Measurements from ENCODE around the gene SPATA31D4.

DNA sequence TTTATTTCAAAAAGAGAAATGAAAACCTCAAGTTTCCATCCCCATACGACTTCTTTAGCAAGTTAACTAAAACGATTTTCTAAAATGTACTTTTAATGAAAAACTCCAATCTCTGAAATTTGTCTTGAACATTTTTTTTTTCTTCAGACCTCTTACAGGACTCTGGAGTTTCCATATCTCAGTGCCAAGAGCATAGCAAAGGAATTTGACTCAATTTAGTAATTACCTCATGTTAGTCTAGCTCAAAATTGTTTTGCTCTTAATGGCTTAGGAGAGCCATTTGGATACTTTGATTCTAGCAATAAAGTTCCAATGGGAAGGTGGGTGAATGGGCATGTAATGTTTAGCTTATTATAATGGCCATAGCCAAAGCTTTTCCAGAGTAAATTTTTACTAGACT lies 26.0 kb upstream of the SPATA31D4 start:
- TF ChIP-seq, protein P1, sequence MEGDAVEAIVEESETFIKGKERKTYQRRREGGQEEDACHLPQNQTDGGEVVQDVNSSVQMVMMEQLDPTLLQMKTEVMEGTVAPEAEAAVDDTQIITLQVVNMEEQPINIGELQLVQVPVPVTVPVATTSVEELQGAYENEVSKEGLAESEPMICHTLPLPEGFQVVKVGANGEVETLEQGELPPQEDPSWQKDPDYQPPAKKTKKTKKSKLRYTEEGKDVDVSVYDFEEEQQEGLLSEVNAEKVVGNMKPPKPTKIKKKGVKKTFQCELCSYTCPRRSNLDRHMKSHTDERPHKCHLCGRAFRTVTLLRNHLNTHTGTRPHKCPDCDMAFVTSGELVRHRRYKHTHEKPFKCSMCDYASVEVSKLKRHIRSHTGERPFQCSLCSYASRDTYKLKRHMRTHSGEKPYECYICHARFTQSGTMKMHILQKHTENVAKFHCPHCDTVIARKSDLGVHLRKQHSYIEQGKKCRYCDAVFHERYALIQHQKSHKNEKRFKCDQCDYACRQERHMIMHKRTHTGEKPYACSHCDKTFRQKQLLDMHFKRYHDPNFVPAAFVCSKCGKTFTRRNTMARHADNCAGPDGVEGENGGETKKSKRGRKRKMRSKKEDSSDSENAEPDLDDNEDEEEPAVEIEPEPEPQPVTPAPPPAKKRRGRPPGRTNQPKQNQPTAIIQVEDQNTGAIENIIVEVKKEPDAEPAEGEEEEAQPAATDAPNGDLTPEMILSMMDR (conservative IDR thresholded peaks at IDR 0.05; ENCODE audit: low read depth, low read length) = no peak
- no peak for TF ChIP-seq EZH2 (IDR thresholded peaks at IDR 0.05; ENCODE audit: borderline replicate concordance, low read depth, low read length, poor library complexity, severe bottlenecking)

Data from A673 (cell line).